GM21528 (cell line): ENCODE results near the gene MFAP2.

Experiments used
- ATAC-seq: cut with Tn5 transposase; IDR thresholded peaks from one replicate; pipeline ENCODE4 v1.9.1; 2021; ENCODE audit warnings: mild to moderate bottlenecking, moderate library complexity; ENCODE audit not compliant: unreplicated experiment, low FRiP score

Gene MFAP2, protein sequence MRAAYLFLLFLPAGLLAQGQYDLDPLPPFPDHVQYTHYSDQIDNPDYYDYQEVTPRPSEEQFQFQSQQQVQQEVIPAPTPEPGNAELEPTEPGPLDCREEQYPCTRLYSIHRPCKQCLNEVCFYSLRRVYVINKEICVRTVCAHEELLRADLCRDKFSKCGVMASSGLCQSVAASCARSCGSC

GRCh38 chr1:16980473-16981268 is at the start of gene MFAP2:
Gene MFAP2 (minus strand): TSS chr1:16980620. CDS start chr1:16978273, 2,347 bp downstream.
- no peak for ATAC-seq

- ATAC-seq: no peak
Measured at GRCh38 chr1:17030206-17030605, 49.8 kb upstream of the MFAP2 start.

DNA sequence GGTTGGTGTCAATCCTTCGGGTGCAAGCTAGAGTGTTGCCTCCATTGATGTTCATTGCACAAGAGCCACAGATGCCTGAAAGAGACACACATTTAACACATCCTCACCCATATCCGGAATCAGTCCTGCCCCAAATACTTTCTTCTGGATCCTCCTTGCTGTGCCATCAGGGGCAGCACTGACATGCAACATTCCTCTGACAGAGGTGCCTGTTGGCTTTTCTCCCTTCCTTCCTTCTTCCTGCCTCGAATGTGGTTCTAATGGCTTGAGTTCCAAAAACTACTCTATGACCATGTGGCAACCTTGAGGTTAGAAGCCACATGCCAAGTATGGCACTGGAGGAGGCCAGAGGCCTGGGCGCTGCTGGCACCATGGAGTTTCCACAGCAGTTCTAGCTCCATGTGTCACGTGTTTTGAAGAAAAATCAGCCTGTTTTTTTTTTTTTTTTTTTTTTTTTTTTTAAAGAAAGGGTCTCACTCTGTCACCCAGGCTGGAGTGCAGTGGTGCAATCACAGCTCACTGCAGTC is 48.3 kb upstream of the MFAP2 start:
- ATAC-seq: no peak

DNA sequence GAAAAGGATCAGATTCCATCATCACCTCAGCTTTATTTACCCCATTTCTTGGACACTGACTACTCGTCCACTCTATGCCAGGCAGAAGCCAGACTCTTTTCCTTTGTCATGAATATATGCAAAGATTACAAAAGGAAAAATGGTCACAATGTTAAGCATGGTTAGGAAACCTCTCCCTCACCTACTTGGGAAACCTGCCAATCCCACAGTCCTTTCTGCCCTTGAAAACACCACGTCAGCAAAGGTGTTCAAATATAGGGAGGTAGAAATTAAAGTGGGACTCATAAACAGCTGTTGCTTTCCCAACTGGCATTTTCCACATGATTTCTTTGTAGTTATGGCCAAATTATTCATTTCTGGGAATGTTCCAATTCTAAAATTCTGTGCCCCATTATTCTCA is 47.5 kb upstream of the MFAP2 start:
- no peak for ATAC-seq

DNA sequence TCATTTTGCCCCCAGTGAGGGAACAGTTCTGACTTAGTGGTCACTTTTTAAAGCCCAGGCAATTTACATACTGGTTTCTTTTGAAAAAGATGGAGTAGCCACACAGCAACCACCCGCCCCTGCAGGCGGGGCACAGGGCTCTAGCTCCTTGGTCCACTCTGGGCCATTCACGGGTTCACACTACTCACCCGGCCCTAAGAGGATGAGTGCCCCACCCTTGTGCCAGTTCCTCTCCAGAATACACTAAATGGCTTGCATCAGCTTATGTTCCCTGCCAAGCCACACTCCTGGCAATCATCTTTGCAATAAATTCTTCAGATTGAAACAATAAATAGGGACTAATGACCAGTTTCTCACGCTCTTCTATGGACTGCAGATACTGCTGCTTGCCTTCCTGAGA is 47.0 kb upstream of the MFAP2 start:
- no peak for ATAC-seq

DNA sequence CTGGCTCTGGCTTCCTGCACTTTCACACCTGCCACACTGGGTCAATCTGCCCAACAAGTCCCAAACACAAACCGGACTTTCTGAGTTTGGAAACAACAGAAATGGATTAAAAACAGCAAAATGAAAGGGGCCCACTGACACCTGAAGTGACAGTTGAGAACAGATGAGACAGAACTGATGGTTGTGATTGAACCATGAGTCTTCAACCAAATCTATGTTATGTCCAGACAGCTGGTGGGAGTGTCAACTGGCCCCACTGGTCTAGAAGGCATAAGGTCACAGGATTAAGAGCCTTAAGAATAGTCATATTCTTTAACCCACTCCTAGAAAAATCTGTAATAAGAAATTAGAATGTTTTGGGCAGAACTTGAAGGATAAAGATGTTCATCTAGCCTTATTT is 44.3 kb upstream of the MFAP2 start:
- ATAC-seq: no peak

- ATAC-seq: no peak
Measured at GRCh38 chr1:17023573-17023972, 43.2 kb upstream of the MFAP2 start.

GRCh38 chr1:17023102-17023501 is 42.7 kb upstream of the MFAP2 start:
- no peak for ATAC-seq

GRCh38 chr1:17021896-17022295 is 41.5 kb upstream of the MFAP2 start:
- ATAC-seq: no peak

DNA sequence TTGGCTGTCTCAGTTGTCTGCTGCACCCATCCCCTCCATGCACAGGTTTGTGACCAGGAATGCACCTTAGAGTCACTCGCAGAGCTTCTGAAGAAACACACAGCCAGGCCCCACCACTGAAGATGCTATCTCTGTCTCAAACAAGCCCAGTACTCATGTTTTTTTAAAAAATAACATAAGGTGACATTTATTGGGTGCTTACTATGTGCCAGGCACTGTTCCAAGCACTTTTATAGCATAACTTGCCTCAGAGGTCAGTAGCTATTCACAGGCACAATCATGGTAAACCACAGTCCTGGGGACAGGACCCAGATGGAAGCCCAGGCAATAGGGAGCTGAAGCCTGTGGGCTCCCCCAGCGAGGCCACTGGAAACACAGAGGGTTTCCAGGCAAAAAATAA is 40.1 kb upstream of the MFAP2 start:
- no peak for ATAC-seq

DNA sequence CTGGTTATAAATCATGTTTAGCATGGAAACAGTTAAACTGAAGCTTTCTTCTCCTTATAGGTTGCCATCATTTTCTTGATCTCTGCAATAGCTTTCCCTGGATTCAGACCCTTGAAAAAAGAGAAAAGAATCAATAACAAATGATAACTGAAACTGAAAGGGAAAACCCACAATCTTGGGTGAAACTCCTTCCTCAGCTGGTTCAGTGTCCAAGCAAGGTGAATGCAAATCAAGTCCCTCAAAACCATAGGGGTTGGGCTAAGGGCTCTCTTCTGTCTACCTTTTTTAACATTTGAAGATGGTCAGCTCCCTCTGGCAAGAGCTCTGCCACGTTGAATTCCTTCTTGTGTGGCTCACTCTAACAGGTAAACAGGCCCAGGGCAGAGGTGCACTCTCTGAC is 38.4 kb upstream of the MFAP2 start:
- ATAC-seq: no peak

DNA sequence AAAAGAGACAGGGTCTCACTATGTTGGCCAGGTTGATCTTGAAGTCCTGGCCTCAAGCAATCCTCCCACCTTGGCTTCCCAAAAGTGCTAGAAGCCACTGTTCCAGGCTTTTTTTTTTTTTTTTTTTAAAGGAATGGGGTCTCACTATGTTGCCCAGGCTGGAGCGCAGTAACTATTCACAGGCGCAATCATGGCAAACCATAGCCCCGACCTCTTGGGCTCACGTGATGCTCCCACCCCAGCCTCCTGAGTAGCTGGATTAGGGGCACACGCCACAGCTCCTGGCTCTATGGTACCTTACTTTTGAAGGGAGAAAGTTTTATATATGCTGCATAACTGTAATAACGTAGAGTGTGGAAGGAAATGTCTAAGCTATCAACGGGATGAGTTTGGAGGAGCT is 37.0 kb upstream of the MFAP2 start:
- no peak for ATAC-seq

DNA sequence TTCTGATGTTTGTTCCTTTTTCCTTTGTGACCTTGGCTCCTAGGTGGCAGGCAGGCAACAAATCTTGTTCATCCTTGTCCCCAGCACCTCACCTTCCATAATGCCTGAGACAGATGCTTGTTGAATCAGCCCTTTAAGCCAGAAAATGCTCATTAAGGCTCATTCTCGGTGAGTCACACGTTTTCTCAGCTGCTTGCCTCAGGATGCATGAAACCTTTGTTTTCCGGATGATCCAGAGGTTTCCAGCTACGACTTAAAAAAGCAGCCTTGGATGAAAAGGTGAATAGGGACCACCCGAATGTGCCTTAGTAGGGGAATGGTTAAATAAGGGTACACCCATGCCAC is 35.9 kb upstream of the MFAP2 start:
- ATAC-seq: no peak

DNA sequence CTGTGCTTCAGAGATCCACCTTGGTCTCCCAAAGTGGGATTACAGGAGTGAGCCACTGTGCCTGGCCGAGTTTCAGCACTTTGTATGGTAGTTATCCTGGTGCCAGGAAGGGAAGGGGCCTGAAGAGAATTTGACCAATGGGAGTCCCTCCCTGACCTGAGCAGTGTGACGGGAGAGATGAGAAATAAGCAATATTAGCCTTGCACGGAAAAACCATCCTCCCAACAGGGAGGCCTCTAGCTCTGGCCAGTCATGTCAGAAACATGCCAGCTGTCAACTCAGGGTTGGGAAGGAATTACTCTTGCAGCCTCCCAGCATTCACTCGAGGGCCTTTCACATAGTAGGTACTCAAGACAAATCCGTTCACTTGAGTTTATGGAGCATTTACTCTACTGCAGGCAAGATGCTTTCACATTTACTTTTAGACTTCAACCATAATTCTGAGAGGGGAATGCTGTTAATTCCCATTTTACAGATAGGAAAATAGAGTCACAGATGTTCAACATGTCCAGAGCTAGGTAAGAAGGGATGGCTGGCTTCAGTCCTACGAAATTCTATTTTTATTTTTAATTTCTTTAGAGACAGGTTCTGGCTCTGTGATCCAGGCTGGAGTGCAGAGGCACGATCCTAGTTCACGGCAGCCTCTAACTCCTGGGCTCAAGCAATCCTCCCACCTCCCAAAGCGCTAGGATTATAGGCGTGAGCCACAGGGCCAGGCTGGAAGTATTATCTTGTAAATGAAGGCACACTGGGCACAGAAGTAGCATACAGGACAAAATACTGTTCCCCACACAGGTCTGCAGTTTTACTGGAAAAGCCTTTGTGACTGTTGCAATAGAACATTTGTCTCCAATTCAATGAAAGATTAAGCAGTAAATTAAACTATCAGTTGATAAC is 34.5 kb upstream of the MFAP2 start:
- no peak for ATAC-seq

- no peak for ATAC-seq
Measured at GRCh38 chr1:17013491-17014320, 33.3 kb upstream of the MFAP2 start.

DNA sequence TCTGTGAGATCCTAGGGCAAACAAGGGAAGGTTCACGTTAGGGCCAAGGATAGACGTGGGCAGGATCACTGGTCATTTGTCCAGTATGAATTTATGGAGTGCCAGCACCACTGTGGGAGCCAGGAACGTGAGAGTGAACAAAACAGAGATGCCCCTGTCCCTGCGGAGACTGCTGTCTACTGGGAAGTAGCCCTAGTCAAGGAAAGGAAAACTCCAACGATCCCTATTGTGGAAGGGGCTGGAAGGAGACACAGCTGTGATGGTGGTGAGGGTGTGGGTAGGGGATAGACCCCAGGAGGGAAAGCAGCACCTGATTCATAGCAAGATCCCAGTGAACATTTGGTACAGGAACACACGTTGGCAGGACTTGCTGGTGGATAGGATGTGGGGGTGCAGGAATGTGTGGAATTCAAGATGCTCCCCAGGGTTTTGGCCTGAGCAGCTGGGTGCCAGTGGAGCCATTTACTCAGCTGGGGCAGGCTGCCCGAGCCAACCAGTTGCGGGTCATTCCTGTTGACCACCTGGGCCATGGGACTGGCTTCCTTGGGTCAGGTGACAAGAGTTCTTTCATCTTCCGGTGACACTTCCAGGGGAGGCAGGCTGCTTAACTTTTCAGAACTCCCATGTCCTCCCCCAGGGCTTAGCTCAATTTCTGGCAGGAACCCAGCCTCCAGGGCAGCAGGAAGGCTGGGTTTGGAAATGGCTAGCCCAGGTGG is 32.5 kb upstream of the MFAP2 start:
- no peak for ATAC-seq

GRCh38 chr1:17011439-17012307 is 31.3 kb upstream of the MFAP2 start, which contains the start of gene ATP13A2:
Gene ATP13A2 (minus strand): TSS chr1:17011928. CDS start chr1:17011738, 190 bp downstream.
- peak; percentile 77 for ATAC-seq

- ATAC-seq: peak; percentile 8
Measured at GRCh38 chr1:17011092-17011438, 30.6 kb upstream of the MFAP2 start.

DNA sequence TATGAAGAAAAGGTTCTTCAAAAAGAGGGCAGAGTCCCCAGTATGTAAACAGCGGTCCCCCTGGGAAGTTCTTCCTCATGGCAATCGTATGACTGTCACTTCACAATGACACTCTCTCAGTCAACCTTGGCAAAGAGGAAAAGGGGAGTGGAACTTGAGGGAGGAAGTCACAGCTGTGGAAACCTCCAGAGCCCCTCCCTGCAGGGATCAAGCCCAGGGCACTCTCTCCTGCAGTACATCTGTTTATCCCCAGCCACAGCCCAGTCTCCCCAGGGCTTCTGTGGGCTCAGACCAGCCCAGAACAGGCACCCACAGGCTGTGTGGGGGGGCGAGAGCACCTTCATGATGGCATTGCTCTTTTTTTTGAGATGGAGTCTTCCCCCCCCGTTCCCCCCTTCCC is 29.3 kb upstream of the MFAP2 start:
- no peak for ATAC-seq
